Measurements from ENCODE around the gene PDE9A.
"Not testable (repeated sequence)": the region's sequence is repeated elsewhere in the genome, so short reads cannot be mapped to it uniquely, and the experiment has no call there.

PDE9A gene

DNA sequence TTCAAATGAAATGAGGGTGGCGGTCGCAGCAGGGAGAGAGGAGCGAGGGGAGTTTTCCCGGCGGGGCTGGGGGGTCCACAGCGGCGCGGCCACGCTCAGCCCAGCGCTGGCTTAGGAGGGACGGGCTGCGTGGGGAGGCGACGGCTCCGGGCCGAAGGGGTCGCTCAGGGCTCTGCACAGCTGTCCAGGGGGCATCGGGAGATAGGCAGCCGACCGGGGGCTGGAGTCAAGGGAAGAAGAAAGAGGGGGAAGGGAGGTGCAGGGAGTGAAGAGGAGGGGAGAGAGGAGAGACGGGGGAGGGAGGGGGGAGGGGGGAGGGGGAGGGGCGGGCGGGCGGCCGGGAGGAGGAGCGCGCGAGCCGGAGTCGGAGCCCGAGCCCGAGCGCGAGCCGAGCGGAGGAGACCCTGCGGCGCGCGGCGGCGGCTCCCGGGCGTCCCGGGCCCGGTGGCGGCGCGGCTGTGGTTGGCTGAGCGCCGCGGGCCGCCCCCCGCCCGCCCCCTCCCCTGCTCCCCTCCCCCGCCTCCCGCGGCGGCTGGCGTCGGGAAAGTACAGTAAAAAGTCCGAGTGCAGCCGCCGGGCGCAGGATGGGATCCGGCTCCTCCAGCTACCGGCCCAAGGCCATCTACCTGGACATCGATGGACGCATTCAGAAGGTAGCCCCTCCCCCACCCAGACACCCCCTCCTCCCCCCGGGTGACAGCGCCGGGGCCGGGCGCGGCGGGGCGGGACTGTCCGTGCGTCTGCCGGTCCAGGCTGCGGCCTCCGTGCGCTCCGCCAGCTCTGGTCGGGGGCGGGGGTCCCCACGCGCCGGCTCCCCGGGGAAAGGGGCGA is at the start of gene PDE9A:
Gene PDE9A, plus strand, starts transcription at position 391 of the 831 bp plus-strand sequence. Its CDS starts 194 bp downstream, at position 585.
- no peak for DNase-seq (ENCODE audit: low read depth)

DNA sequence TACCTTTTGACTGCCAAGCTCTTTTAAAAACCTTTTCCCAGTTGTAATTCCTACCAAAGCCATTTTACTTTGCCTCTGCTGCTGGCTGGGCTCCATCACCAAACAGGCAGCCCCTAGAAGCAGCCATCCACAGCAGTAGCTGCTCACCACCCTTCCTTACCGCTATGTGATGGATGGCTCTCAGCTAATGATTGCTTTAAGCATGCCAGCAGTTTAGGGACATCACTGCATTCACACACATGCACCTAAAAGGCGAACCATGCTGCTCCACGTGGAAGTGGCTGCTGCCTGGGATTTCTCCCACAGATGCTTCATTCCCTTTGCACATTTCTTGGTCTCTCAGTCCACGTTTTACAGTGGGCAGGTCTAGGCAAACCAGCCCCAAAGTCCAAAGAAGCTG is 46.3 kb upstream of the PDE9A start:
- DNase-seq (ENCODE audit: low read depth) = no peak

DNA sequence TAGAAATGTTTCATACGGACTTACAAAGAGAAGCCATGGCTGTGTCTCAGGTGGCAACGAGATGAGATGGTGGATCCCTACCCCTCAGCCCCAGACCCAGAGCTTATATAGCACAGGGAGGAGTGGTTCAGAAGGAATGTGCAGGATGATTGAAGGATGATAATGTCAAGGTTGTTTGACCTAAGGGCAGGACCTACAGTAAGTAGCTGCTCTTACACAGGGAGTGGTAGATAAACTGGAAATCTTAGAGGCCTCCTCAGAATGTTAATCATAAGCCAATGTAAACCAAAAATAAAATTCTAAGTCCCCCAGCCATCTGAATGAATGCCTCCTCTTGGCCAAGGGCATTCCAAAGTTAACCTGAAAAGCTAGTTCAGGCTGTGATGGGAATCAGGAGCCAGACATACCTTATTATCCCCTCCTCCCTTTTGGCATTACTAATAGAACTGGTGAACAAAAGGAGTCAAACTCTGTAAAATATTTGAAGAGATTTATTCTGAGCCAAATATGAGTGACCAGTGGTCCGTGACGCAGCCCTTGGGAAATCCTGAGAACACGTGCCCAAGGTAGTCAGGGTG is 45.8 kb upstream of the PDE9A start:
- DNase-seq (ENCODE audit: low read depth) = no peak

DNA sequence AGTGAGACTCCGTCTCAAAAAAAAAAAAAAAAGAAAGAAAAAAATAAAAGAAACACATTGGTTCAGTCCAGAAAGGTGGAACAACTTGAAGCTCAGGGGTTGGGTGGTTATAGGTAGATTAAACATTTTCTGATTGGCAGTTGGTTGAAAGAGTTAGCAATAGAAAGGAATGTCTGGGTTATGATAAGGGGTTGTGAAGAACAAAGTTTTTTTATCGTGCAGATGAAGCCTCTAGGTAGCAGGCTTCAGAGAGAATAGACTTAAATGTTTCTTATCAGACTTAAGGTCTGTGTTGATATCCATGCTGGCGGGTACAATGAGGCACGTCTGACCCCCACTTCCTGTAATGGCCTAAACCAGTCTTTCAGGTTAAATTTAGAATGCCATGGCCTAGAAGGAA is 45.0 kb upstream of the PDE9A start:
- no peak for DNase-seq (ENCODE audit: low read depth)

DNA sequence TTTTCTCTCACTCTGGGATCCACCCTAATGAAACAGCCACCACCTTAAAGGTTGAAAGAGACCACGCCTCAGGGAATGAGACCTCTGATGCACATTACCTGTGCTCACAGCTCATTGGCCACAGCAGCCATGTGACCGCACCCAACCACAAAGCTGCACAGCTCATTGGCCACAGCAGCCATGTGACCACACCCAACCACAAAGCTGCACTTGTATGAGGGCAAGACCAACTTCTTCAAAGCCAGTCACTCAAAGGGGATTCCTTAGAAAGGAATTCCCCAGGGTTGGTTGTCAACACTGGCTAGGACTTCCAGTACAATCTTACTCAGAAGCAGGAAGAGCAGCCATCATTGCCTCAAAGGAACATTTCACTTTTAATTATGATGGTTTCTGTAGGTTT is 43.6 kb upstream of the PDE9A start:
- DNase-seq (ENCODE audit: low read depth) = no peak

DNA sequence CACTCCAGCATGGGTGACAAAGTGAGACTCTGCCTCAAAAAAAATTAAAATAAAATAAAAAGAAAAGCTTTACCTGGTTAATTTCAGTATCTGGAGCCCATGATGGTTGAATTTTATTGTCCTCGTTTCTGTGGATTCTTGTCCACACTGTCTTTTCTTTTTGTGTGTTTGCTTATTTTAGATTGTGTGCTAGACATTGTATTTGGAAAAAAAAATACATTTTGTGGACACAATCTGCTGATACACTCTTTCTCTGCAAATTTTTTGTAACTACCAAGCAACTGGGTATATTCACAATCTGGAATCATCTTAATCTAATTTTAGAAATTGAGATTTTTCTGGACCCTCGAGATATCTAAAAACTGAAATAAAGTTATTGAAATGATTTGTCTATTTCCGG is 41.6 kb upstream of the PDE9A start:
- DNase-seq (ENCODE audit: low read depth) = no peak

DNA sequence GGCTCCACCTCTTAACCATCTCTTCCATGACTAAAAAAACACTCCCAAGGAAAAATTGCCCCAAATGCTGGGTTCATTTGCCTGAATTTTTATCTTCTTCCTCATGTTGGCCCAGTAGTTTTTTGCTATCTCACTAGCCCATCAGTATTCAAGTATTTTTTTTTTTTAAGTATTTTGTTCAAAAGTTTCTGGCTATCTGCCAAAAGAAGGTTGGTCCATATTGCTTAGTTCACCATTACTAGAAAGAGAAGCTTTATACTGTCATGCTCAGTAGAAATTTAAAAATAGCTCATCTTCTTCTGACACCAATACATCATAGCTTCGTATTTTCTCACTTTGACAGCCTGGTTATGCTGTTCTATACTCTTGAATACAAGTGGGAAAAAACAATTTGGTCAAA is 41.0 kb upstream of the PDE9A start:
- no peak for DNase-seq (ENCODE audit: low read depth)

DNA sequence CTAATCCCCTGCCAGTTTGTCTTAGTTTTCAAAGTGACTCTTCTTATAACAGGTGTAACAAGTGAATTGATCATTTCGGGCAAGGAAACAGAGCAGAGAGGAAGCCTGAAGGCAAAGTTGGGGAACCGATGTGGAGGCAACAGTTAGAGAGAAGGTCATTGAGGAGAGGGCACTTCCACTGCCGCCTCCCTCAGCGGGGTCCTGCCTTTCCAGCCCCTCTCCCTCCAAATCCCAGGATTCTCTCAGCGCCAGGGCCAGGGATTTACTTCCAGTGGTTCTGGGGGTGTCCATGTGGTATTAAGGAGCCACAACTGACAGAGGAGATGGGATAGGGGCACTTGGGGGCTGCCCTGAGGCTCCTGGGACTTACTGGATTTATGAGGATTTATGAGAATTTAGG is 39.7 kb upstream of the PDE9A start:
- DNase-seq (ENCODE audit: low read depth) = no peak

DNA sequence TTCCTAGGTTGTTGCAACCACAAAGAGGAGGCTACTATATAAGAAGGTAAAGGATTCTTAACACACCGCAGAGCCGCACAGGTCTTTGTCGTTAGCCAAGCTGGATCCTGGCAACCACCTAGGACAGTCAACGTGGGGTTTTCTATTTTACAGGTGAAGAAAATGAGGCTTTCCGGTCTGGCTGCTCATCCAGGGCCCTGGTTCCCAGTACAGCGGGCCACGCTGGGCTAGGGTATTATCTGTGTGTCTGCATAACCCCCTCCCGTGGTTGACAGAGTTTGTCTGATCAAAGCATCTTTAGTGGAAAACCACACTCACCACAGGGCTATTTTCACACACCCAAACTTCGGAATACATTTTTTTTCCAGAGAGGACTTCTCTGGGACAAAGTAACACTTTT is 39.0 kb upstream of the PDE9A start:
- no peak for DNase-seq (ENCODE audit: low read depth)

DNA sequence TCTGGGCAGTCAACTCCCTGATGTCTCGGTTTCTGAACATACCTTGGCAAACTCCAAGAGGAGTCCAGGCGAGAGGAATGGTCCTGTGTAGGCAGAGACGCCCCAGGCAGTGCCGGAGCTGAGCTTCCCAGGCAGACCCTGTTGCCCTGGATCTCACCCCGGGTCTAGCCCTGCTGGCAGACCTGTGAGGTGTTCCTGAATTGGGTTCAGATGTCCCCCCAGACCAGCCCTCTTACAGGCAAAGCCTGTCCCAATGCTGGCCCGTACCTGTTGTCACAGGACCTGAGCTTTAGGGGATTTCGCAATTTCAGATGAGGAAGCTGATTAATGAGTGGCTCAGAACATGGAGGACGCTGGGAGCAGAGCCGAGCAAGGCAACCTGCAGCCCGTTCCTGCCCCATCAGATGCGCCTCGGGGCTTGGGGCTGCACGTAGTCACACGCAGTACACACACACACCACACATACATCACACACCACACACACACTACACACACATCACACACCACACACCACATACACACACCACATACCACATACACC is 38.5 kb upstream of the PDE9A start:
- peak; percentile 34 for DNase-seq (ENCODE audit: low read depth)

DNA sequence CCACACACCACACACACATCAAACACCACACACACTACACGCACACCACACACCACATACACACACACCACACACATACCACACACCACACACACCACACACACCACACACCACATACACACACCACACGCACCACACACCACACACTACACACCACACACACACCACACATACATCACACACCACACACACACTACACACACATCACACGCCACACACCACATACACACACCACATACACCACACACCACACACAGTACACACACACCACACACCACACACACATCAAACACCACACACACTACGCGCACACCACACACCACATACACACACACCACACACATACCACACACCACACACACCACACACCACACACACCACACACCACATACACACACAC is 38.0 kb upstream of the PDE9A start:
- not testable (repeated sequence) for DNase-seq (ENCODE audit: low read depth)

DNA sequence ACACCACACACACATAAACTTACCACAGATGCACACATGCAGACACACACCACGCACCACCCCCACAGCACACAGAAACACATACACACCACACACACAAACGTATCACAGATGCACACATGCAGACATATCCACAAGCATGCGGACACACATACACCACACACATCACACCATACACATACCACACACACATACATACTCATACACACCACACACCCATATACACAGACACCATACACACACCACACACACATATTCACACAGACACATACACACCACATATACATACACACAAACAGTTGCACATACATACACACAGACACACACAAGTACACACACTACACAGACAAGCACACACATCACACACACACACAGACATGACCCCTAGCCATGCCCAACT is 37.5 kb upstream of the PDE9A start:
- DNase-seq (ENCODE audit: low read depth) = no peak

DNA sequence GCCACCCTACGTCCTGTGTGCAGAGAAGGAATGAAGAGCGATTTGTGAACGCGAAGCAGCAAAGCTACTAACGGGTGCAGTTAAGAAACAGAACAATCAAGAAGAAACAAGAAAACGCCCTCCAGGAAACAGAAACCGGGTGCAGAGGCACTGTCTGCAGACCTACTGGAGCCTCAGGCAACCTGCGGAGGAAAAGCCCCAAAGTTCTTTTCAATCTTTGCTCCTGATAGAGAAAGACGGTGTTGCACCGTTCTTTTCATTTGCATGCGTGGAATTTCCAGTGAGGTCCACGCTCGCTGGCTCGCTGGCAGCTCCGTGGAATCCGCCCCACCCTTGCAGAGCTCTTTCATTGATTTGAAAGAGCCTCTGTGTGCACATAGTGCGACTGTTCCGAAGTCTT is 37.0 kb upstream of the PDE9A start:
- no peak for DNase-seq (ENCODE audit: low read depth)

DNA sequence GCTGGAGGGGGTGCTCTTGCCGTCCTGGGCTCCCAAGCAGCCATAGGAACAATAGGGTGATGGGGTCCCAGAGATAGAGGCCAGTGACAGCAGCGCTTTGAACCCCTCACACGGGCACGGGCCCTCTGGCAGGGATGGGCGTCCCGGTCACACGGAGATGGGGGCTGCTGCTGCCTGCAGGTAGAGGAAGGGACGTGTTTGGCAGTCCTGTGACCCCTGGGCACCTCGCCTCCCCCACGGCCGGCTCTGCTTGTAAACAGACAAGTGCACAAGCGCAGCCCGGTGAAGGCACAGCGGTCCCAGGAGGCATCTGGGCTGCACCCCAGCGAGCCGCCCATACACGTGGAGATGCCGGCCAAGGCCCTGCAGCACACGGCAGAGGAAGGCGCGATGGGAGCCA is 36.5 kb upstream of the PDE9A start:
- no peak for DNase-seq (ENCODE audit: low read depth)

DNA sequence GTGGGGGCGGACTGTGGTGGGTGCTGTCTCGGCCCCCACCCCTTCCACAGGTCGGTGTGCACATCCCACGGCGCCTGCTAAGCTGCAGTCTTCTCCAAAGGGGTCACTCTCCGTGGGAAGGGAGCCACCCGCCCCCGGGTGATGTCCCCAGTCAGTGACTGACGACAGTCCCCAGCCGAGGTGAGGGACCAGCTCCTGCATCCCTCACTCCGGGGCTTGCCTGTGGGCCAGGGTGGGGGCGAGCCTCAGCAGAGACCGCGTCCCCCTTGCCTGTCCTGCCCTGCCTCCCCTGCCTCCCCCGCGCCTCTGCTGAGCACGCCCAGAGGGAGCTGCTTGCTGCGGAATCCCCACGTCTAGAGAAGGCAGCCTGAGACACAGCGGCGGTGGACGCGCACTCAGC is 35.9 kb upstream of the PDE9A start:
- no peak for DNase-seq (ENCODE audit: low read depth)

DNA sequence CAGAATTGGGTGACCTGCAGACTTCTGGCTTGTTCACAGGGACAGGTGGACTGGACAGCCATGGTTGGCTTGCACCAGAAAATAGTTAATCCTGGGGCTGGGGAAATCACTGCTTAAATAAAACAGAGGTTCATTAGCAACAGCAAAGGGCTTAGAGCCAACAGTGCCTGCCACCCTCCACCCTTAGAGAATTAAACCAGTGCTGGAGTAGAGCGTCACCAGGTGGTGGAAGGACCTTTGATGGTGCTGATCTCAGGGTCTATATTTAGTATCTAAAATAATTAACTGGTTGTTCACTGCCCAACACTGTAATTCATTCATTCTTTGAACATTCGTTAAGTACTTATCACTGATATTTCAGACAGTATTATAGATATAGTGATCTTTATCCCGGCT is 34.7 kb upstream of the PDE9A start:
- no peak for DNase-seq (ENCODE audit: low read depth)

DNA sequence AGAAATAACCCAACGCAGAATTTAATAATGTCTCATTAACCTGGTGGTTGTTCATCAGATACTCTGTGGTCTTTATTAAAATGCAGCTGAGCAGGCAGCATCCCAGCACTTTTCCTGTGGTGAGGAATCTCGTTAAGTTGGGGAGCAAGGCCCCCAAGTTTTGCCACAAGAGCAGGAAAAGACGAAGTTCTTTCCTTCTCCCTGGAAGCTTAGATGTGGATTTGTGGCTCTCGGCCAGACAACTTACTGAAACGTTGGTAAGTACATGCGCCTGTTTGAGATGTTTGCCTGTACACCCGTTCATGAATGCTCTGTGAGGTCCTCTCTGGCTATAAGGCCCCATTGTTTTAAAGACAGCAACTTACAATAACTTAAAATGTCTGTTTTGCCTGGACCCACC is 34.3 kb upstream of the PDE9A start:
- DNase-seq (ENCODE audit: low read depth) = no peak

DNA sequence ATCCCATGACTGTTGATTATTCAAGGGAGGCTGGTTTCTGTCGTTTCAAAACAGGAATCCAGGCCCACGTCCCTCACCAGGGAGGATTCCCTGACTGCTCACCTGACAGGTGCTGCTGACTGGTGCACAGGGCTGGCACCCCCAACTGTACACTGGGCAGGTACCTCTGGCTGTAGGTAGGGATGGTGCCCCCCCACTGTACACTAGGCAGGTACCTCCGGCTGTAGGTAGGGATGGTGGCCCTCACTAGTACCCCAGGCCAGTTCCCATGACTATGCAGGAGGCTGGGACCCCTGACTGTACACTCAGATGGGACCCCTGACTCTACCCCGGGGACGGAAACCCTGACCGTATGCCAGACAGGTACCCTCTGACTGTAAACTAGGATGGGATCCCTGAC is 33.6 kb upstream of the PDE9A start:
- no peak for DNase-seq (ENCODE audit: low read depth)

DNA sequence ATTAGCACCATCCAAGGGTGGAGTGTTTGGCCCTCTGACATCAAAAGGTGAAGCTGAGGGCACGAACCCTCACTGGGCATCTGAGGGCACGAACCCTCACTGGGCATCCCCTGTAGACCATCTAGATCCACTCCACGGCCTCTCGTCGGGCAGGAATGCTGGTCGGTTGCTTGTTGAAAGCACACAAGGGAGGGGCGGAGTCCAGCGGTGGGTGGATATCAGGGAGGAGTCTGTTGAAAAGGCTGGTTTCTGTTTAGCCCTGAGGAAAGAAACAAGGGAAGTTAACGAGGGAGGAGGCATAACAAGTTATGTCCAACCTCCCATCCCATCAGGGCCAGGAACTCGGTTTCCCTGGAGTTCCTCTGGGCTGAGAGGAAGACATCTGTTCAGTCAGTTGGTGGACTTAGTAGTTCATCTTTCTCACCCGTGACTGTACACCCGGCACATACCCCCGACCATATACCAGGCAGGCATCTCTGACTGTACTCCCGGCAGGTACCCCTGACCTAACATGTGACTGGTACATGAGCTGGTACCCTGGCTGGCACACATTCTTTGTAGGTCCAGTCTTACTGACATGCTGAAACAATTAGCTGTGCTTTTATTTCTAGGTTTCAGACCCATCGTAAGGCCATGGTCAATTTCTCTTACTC is 32.1 kb upstream of the PDE9A start:
- no peak for DNase-seq (ENCODE audit: low read depth)

DNA sequence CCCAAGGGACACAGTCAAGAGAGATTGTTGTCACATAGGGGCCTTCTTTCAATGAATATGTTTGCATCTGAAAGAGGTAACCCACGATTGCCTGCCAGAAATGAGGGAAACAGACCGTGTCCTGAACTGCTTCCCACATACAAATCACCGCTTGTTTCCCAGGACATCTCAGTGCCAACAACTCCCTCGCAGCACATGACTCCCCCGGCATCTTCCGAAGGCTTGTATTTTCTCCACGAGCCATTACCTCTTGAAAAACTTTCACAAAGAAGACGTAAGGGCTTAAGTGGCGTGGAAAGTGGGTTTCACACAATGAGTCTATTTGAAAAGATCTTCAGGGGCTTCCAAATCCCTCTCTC is 31.6 kb upstream of the PDE9A start:
- no peak for DNase-seq (ENCODE audit: low read depth)

DNA sequence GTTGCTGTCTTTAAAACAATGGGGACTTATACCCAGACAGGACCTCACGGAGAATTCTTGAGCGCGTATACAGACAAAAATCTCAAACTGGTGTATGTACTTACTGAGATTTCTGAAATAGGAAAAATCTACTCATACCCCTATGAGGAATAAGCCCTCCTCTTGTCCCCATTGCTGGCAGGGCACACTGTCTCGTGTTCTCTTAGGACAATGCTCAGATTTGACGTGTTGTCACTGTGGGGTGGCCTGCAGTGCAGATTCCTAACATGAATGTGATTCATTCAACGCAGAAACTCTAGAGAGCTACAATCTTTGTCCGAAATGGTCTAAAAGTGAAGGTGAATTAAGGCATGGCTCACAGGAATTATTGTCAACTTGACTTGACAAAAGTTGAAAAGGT is 31.1 kb upstream of the PDE9A start:
- no peak for DNase-seq (ENCODE audit: low read depth)

DNA sequence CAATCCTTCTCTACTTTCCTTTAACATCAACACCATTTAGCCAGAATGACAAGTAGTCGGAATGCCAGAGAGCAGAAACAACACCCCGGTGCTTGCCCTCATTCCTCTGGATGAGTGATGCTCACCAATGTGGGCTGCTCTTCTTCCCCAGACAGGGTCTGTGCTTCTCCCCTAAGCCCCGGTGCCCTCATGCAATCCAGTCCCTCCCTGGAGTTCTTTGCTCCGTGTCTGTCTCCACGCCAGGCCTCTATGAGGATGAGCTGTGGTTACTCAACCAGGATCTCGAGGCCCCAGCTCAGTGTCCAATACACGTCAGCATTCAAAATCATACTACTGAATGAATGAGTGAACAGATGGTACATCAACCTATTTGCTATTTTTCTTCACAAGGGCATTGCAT is 29.7 kb upstream of the PDE9A start:
- no peak for DNase-seq (ENCODE audit: low read depth)

DNA sequence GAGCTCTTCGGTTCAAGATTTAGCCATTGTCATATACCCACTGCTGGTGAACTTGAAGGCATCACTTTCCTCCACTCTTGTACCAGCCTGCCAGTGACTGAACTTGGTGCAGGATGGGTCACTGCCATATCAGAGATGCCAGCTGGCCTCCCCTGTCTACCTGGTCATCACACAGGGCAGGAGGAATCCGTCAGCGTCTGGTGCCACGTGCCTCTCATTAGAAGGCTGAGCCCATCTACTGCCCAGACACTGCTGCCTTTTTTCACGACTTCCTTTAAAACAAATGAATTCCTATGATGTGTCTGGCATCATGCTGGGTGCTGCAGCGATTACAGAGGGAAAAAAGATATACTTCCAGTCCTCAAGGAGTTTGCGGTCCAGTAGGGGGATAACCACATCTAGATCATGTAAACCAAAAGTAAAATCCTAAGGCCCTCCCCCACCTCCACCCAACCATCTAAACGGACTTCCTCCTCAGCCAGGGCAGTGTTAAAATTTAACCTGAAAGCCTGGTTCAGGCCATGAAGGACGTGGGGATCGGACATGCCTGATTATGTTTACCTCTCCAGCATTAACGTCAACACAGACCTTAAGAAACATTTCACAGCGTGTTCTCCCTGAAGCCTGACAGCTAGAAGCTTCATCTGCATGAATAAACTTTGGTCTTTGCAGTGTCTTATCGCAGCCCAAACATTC is 29.2 kb upstream of the PDE9A start:
- DNase-seq (ENCODE audit: low read depth) = peak; percentile 19

Measured in amniotic epithelial cell (primary cell).